ENCODE data around the gene LIMS4. TPM values are rescaled to one million over a fixed set of nuclear protein-coding genes. Genes with fewer than 3 reads are reported as not detected.
"Not testable (repeated sequence)": the region's sequence is repeated elsewhere in the genome, so short reads cannot be mapped to it uniquely, and the experiment has no call there.

Gene LIMS4, protein sequence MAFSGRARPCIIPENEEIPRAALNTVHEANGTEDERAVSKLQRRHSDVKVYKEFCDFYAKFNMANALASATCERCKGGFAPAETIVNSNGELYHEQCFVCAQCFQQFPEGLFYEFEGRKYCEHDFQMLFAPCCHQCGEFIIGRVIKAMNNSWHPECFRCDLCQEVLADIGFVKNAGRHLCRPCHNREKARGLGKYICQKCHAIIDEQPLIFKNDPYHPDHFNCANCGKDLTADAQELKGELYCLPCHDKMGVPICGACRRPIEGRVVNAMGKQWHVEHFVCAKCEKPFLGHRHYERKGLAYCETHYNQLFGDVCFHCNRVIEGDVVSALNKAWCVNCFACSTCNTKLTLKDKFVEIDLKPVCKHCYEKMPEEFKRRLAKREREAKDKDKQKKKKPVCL
- 0.10 and 1.3 TPM in 2 replicates for total RNA-seq (2014; rRNA removed; shearing (Covaris generic))

DNA sequence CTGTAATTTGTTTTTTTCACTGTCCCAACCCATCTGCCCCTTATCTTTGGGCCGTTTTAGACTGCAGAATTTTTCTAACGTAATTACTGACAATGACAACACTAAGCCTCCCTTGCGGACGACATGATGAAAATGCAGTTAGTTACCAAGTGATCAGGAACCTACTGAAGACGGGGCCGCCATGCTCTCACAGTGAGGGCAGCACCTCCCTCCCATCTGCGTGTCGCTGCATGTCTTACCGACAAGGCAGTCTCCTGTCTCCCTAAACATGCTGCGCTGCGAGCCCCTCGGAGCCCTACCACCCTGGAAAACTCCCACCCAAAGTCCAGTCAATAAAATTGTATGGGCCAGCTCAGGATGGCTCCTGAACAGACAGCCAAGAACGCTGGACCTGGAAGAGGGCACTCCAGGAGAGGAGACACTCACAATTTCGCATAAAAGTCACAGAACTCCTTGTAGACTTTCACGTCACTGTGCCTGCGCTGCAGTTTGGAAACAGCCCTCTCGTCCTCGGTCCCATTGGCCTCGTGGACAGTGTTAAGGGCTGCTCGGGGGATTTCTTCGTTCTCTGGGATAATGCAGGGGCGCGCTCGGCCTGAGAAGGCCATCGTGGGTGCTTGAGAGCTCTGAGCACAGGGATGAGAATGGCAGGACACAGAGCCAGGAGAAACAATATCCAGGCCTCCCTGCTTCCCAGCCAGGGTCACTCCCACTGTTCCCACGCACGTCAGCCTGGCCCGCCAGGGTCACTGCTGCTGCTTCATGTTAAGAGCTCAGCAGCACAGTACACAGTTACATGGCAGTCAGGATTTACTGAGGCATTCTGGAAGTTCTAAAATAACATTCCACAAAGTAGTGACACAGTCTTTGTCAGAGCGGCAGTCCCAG lies at the start of gene LIMS4:
TSS of gene LIMS4 (minus strand) at position 646 of the 888 bp plus-strand sequence. CDS start at position 608, 38 bp downstream.
- not testable (repeated sequence) for DNase-seq (ENCODE audit: low spot score)

DNA sequence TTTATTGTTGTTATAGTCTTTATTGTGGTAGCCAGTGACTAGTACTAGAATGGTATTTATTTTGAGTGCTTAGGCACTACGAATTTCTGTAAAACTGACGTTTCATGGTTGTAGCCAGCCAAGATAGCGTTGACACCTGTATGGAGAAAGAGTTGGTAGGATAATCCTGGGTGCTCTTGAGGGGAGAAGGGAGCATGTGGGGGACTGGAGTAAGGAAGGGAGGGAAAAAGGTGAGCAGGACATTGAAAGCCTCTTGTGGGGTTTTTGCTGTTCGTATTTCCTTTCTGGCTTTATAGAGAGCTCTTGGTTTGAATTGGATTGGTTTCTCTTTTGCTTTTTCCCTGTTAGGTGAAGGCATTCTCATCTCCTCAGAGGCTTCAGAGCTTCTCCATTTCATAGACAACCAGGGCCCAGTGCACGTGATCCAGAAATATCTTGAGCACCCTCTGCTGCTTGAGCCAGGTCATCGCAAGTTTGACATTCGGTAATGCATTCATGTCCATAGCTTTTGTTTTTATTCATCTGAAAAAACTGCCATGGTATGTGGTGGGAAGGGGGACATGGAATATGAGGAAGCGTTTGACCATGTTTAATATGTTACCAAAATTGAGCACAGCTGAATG lies 27.2 kb upstream of the LIMS4 start:
- DNase-seq (ENCODE audit: low spot score) = not testable (repeated sequence)

DNA sequence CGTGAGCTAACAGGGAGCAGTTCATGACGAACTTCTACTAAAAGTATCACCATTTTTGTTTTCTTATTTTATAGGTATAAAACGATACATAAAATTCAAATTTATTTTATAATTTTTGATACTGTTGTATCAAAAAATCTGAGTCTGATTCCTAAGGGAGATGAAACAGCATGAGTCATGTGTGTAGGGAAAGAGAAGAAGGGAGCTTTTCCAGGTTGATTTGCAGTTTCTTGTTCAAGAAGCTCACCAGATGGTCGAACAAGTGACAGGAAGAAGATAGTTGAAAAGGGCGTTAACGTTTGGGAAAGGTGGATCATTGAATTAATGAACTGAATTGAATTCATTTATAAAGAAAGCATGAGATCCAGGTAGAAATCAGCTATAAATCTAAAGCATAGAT lies 23.4 kb upstream of the LIMS4 start:
- DNase-seq (ENCODE audit: low spot score) = not testable (repeated sequence)

DNA sequence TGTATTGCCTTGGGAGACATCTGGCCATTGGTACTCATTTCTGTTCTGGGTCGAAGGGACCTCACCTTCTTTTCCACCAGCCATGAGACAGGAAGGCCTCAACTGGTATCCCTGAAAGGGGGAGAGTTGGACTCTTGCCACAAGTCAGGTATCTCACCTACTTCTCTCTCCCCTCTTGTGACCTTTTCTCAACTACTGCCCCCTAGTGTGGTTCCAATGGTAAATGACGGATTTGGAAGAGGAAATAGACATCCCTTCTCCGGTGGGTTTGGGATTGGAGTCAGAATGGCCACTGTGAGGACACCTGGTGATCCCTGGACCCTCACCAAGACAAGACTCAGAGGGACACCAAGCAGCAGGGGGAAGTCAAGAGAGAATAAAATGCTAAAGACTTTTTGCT lies 21.9 kb upstream of the LIMS4 start:
- not testable (repeated sequence) for DNase-seq (ENCODE audit: low spot score)

DNA sequence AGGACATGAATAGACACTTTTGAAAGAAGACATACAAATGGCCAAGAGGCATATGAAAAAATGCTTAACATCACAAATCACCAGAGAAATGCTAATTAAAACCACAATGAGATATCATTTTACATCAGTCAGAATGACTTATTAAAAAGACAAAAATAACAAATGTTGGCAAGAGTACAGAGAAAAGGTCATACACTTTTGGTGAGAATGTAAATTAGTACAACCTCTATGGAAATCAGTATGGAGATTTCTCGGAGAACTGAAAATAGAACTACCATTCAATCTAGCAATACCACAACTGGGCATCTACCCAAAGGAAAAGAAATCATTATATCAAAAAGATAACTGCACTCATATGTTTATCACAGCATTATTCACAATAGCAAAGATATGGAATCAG lies 16.4 kb upstream of the LIMS4 start:
- not testable (repeated sequence) for DNase-seq (ENCODE audit: low spot score)

DNA sequence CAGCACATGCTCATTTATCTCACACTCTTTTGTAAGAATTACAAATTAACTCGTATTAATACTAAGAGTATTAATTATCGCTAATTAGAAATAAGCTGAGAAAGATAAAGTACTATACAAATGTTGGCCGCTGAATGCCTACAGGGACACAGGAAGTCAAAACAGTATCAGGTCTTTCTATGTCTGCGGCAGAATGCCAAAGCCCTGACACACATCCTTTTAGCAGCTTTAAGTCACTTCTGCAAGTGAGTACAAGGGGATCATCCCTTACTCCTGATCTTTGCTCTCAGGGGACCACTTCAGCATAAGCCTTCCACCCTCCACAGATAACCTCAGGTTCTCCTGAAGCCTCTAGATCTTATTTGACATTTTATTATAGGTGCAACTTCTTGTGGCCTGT lies 10.1 kb upstream of the LIMS4 start:
- DNase-seq (ENCODE audit: low spot score) = not testable (repeated sequence)

DNA sequence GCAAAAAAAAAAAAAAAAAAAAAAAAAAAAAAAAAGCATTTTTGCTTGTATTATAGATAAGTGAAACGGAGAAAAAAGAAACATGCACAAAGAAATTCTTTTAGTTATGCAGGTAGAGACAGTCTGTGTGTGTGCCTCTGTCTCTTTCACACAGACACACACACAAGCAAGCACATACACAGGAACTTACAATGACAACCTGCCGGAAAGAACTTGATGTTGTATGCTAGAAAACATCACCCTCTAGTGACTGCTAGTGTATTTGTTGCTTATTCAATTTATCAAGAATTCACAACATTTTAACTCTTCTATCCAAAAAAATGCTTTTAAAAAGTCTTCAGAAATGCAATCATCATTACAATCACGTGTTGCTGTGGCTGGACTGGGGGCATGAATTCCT lies 8.6 kb upstream of the LIMS4 start:
- not testable (repeated sequence) for DNase-seq (ENCODE audit: low spot score)

DNA sequence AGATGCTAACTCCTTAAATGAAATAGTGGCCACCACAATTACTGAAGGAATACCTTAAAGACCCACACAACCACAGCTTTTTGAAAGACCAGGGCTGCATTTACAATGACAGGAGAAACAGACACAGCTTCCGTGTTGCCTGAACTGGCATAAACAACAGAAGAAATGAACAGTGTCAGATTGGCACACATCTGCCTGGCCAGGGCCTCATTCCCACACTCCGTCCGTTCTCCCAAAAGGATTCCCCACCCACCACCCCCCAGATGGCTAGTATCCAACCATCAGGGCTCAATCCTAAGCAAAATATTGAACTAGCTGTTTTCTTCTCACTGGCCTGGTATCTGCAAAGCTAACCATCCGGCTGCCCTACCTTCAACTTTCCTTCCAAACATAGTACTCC lies 7.5 kb upstream of the LIMS4 start:
- not testable (repeated sequence) for DNase-seq (ENCODE audit: low spot score)

DNA sequence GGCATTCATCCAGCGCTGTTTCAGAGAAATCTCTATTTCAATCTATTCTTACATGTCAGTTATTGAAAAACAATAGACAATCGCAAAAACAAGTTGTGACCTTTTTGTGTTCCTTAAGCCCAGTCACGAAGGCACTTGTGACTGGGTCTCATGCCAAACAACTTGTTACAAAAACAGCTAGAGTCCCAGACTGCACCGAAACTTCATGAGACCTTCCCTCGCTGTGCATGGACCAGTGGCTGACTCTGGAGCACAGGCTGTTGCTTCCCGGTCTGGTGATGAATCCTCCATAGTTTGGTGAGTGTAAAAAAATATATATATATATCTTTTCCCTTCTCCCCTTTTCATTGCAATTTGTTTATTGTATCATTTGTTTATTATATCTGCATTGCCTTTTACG lies 4.8 kb upstream of the LIMS4 start:
- DNase-seq (ENCODE audit: low spot score) = not testable (repeated sequence)

DNA sequence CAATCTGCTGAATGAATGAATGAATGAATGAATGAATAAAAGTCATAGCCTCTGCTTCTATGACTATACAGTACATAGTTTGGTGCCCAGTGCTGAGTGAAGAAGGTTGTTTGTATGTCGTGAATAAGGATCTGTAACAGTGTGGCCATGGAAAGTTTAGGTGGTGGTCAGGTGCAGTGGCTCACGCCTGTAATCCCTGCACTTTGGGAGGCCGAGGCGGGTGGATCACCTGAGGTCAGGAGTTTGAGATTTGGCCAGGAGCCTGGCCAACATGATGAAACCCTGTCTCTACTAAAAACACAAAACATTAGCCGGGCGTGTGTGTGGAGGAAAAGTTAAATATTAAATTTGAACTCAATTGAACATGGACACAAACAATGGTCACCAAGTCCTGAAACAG lies 4.3 kb upstream of the LIMS4 start:
- DNase-seq (ENCODE audit: low spot score) = not testable (repeated sequence)

DNA sequence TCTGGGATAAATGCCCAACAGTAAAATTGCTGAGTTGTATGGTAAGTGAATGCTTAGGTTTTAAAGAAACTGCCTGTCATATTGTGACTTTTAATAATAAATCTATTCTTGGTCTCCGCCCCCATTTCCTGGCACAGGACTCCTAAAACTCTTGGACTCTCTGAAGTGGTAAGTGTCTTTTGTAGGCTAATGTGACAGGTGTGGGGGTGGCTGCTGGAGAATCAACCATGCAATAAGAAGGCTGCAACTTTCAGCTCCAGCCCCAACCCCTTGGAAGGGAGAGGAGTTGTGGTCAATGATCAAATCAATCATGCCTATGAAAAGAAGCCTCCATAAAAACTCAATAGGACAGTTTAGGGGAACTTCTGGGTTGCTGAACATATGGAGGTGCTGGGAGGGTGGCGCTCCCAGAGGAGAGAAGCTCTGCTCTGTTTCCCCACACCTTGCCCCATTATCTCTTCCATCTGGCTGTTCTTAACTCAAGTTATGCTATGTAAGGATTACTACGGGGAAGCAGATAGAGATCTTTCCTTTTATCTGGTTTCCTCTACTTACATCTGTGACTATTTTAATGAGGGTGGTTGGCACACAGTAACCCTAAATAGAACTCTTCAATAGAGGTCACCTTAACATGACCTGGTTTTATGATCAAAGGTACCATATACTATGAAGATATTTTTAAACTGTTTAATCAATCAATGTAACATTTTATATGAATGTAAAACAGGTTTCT lies 3.2 kb upstream of the LIMS4 start:
- not testable (repeated sequence) for DNase-seq (ENCODE audit: low spot score)

DNA sequence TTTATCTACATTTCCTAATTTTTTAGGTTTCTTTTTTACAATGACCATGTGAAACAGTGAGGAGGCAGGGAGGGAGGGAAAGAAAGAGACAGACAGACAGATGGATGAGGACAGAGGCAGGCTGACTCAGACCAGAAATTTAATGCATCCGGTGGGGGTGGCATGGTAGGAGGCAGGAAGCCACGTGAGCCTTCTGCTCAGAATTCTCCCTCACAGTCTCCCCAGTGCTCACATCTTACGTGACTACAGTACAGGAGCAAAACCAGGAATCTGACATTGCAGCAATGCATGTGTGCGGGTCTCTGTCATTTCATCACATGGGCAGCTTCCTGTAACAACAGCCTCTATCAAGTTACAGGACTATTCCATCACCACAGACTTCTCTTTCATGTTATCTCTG lies 2.3 kb upstream of the LIMS4 start:
- not testable (repeated sequence) for DNase-seq (ENCODE audit: low spot score)

DNA sequence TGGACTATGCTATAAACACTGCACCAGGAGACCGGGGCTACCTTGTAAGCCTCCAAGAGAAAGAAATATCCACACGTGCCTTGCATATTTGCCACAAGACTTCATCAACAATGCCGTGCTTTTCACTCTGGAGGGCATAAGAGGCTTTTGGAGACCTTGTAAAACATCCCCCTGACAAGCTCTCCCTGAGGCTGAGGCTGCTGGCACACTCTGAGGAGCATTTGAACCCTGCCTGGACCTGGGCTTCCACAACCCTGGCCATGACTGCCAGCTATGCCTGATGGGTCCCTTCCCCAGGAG lies 393 bp upstream of the LIMS4 start:
- DNase-seq (ENCODE audit: low spot score) = not testable (repeated sequence)

DNA sequence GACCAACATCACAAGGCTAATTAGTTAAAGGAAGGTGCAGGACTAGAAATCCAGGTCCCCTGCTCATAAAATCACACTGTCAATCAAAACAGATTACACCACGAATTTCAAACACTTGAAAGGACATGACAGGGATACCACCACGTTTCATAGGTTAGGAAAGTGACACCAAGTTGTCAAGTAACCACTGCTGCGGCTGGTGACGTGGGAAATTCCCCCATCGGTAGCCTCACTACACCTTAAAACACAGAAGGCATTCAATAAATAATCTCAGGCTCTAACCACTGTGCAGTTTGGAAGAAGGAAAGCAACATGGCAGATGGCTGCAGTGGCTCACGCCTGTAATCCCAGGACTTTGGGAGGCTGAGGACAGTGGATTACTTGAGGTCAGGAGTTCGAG lies 3.7 kb downstream of the LIMS4 start:
- DNase-seq (ENCODE audit: low spot score) = not testable (repeated sequence)

DNA sequence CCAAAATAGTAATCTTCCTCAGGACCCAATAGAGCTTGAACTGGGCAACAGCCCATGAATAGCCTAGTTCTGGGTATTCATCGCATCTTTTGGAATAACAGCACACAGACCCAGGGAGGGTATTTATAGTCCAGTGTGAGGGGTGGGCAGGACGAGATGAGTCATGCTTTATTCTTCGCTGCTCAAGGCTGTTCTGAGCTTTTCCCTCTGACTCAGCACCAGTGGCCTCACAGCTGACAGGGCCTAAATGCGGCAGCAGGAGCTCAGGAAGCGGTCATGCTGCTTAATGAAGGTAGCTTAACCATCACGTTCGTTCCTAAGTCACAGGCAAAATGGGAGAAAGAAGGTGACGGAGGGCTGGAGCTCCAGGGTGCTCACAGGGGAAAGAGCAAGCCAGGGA lies 7.3 kb downstream of the LIMS4 start:
- not testable (repeated sequence) for DNase-seq (ENCODE audit: low spot score)

DNA sequence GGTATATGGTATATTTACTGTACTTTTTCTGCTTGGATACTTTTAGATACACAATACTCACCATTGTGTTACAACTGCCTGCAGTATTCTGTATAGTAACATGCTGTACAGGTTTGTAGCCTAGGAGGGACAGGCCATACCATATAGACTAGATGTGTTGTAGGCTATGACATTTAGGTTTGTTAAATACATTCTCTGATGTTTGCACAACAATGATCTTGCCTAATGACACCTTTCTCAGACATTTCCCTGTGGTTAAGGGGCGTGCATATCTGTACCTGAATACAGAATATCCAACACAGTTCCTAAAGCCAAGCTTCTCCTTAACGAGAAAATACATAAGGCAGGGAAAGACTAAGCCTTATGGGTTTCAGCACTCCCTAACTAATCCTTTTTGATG lies 10.2 kb downstream of the LIMS4 start:
- not testable (repeated sequence) for DNase-seq (ENCODE audit: low spot score)

DNA sequence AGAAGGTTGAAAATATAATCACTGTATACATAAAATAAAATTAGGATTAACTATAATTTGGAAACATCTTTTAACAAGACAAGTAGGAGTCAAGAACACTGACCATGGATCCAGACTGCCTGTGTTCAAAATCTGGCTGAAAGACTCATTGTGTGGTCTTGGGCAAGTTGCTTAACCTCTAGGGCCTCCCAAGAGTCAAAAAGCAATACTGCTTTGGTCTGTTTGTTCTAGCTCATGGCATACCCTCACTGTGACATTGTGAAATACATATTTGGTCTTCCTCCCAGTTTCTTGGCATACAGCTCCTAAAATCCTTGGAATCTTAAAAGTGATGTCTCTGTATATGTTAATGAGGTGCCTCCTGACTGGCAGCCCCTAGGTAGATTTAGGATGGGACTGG lies 12.3 kb downstream of the LIMS4 start:
- not testable (repeated sequence) for DNase-seq (ENCODE audit: low spot score)

DNA sequence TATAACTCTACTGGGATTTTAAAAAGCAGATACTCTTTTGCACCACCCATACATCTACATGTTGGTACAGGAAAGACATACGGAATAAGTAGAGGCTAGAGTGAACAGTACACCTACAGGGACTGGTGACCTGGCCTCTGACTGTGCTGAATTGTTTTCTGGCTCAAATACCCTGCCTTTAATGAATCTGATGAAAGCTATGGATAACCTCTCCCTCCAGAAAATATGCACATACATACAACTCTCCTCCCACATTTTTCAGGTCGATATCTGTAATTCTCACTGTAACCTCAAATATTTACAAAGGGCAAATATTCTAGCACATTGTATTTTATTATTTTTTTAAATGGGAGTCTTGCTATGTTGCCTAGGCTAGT lies 15.4 kb downstream of the LIMS4 start:
- DNase-seq (ENCODE audit: low spot score) = not testable (repeated sequence)

DNA sequence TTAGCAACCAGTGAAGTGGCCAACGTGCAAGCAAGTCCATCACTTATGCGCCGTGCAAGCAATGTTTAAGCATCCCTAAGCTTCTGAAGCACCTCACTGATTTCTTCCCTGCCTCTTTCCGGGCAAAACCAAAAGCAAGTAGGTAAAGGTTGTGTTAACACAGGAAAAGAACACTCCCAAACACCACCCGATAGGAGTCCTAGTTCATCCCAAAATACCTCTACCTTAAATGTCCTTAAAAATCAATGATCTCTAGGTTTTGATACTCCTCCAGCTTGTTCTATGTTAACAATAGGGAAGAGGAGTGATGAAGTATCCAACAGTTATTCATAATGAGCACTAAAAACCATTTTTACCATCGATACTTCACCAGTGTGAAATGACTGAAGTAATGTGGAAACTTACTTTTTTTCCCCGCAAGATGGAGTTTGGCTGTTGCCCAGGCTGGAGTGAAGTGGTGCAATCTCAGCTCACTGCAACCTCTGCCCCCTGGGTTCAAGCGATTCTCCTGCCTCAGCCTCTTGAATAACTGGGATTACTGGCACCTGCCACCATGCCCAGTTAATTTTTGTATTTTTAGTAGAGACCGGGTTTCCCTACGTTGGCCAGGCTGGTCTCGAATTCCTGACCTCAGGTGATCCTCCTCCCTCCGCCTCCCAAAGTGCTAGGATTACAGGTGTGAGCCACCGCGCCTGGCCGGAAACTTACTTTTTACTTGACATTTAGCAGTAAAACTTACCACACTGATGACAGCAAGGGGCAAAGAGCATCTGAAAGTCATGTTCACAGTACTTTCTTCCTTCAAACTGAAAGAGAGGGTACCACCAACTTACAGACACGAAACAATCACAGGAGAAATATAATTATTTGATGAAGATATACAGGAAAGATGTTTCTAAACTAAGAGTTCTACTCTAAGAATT lies 16.1 kb downstream of the LIMS4 start:
- not testable (repeated sequence) for DNase-seq (ENCODE audit: low spot score)

DNA sequence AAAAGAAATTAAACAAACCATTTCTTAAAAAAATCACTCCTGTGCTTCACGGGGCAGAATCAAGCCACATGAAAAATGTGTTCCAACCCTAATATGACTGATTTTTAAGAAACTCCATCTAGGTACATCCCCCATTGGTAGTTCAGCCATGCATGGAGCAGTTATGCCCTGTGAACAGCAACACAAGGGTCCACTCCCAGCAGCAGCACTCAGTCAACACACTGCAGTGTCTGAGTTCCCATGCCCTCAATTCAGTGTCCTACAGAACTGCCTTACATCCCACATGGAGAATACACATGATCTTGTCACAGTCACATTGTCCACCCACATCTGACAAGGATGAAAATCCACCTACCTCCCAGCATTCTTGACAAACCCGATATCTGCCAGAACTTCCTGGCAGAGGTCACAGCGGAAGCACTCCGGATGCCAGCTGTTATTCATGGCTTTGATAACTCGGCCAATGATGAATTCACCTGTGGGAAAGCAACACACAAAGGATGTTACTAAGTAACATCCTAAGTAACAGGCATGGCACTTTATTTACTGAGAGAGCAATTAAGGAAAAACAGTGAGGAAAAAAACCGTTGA lies 17.4 kb downstream of the LIMS4 start:
- DNase-seq (ENCODE audit: low spot score) = not testable (repeated sequence)

All from A172 (cell line).